Measurements from ENCODE around the gene ATF7IP2.

- TF ChIP-seq CTCF (conservative IDR thresholded peaks at IDR 0.05): no peak
- TF ChIP-seq ZFX (IDR thresholded peaks at IDR 0.05): no peak
Observed at GRCh38 chr16:10510279-10510678, 124.4 kb downstream of the ATF7IP2 start.
